Esophagus squamous epithelium (tissue), 4 donors: ENCODE measurements around the gene AUTS2.

Experiments used
- CTCF ChIP-seq, 6 experiments: fragments of 450-650 bp in 4 of 6; fragments of 200-600 bp in 2 of 6; sonication (generic) in 2 of 6; IDR thresholded peaks; one replicate each; pipeline ENCODE4 v1.5.1; 2016 to 2019; ENCODE audit warnings: antibody characterized with exemption in 6 of 6, mild to moderate bottlenecking in 4 of 6, moderate library complexity in 4 of 6
- POLR2A ChIP-seq, 4 donors: fragments of 450-650 bp; IDR thresholded peaks; one replicate each; pipeline ENCODE4 v1.6.1; 2017; ENCODE audit warnings: antibody characterized with exemption in 4 of 4, mild to moderate bottlenecking in 4 of 4, moderate library complexity in 3 of 4

- TF ChIP-seq POLR2A (IDR thresholded peaks at IDR 0.05) (no peak), CTCF (IDR thresholded peaks at IDR 0.05) (no peak)
Observed at GRCh38 chr7:69757981-69758430, 159.7 kb downstream of the AUTS2 start.
